Activated naive CD4-positive, alpha-beta T cell (primary cell): Measurements from ENCODE around the gene ASPSCR1.
A peak's percentile ranks its signal among the peaks of the same experiment; 100 is the strongest.

Experiments
- DNase-seq, 4 experiments: peaks; one replicate each; lab custom pipeline; 2025; lab: John Stamatoyannopoulos, UW

The ASPSCR1 gene

GRCh38 chr17:81960130-81960958 lies 17.1 kb upstream of the ASPSCR1 start:
- no peak for DNase-seq

GRCh38 chr17:81961087-81961511 lies 16.3 kb upstream of the ASPSCR1 start, which contains the start of gene NOTUM:
Gene NOTUM (minus strand): TSS chr17:81961187. CDS start chr17:81960909, 278 bp downstream.
- DNase-seq: no peak

- DNase-seq: no peak
These were observed 15.6 kb upstream of the ASPSCR1 start for GRCh38 chr17:81961521-81962498.

- no peak for DNase-seq
These were observed 14.7 kb upstream of the ASPSCR1 start for GRCh38 chr17:81962499-81963441.

- DNase-seq: no peak
These were observed 13.2 kb upstream of the ASPSCR1 start for GRCh38 chr17:81964081-81964849.

GRCh38 chr17:81966343-81967243 lies 10.8 kb upstream of the ASPSCR1 start:
- DNase-seq: no peak

- DNase-seq: no peak
These were observed 10.2 kb upstream of the ASPSCR1 start for GRCh38 chr17:81967244-81967532.

- DNase-seq: peak; percentile 55 to 85 (median 74)
These were observed 9.7 kb upstream of the ASPSCR1 start for GRCh38 chr17:81967533-81968395.

GRCh38 chr17:81968396-81968745 lies 9.1 kb upstream of the ASPSCR1 start:
- no peak for DNase-seq

- no peak for DNase-seq
These were observed 8.3 kb upstream of the ASPSCR1 start for GRCh38 chr17:81968850-81969812.

- no peak for DNase-seq
These were observed 4.0 kb upstream of the ASPSCR1 start for GRCh38 chr17:81973432-81973831.

GRCh38 chr17:81976332-81977210 lies 858 bp upstream of the ASPSCR1 start:
- DNase-seq: peak in 1 of 4 experiments; percentile 33

GRCh38 chr17:81978524-81979298 lies 1.3 kb downstream of the ASPSCR1 start:
- DNase-seq: no peak

GRCh38 chr17:81980122-81980521 lies 2.7 kb downstream of the ASPSCR1 start:
- DNase-seq: no peak

- DNase-seq: no peak
These were observed 3.4 kb downstream of the ASPSCR1 start for GRCh38 chr17:81980707-81981343.
